Gastroesophageal sphincter (tissue), 3 donors: ENCODE results near the gene KDM2B.

Source experiments
- CTCF ChIP-seq, 4 experiments: fragments of 200-600 bp in 2 of 4; fragments of 450-650 bp in 2 of 4; sonication (generic) in 1 of 4; IDR thresholded peaks; one replicate each; pipeline ENCODE4 v1.5.1; 2017 to 2019; ENCODE audit warnings: antibody characterized with exemption in 4 of 4, mild to moderate bottlenecking in 2 of 4, moderate library complexity in 2 of 4
- POLR2AphosphoS5 ChIP-seq: sonication (generic); formaldehyde crosslinking; IDR thresholded peaks from one replicate; pipeline ENCODE4 v1.6.1; 2017; ENCODE audit warnings: antibody characterized with exemption

GRCh38 chr12:121628536-121628935, 47.7 kb upstream of the KDM2B start:
- no peak for TF ChIP-seq POLR2AphosphoS5
- TF ChIP-seq CTCF (IDR thresholded peaks at IDR 0.05), result no peak
